HG03575 (cell line): ENCODE data around the gene MBLAC1.

Experiments used
- ATAC-seq: cut with Tn5 transposase; IDR thresholded peaks from one replicate; pipeline ENCODE4 v1.9.1; 2021; ENCODE audit not compliant: unreplicated experiment, insufficient number of reproducible peaks, low FRiP score; ENCODE audit errors: extremely low read depth

The MBLAC1 gene

DNA sequence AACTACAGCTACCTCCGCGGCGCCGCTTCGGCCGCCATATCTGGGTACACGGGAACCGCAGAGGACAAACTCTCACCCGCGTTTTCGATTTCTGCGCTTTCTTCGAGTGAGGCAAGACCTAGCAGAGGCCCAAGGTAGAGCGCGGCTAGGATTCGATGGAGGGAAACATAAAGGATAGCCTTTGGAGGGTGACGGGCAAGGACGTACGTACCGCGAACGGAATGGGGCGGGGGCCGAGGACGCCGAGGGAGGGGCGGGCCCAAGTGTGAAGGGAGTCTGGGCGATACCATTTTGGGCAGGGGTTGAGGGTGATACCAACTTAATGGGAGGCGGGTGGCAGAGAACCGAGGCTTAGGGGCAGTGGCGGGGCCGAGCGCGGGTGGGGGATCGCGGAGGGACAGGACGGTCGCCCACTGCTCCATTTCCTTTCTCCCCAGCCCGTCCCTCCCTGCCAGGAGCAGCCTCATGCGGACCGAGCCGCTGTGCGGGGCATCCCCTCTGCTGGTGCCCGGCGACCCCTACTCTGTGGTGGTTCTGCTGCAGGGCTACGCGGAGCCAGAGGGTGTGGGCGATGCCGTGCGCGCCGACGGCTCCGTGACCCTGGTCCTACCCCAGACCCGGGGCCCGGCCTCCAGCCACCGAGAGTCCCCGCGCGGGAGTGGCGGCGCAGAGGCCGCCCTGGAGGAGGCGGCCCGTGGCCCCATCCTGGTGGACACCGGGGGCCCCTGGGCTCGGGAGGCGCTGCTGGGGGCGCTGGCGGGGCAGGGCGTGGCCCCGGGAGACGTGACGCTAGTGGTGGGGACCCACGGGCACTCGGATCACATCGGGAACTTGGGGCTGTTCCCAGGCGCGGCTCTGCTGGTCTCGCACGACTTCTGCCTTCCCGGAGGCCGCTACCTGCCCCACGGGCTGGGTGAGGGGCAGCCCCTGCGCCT, at the start of gene MBLAC1:
TSS of gene MBLAC1 (plus strand) at position 37 of the 935 bp plus-strand sequence. CDS start at position 466, 429 bp downstream.
- no peak for ATAC-seq

GRCh38 chr7:100077205-100077604, 49.6 kb upstream of the MBLAC1 start:
- ATAC-seq = no peak

- ATAC-seq = no peak
Measured at GRCh38 chr7:100079024-100079560, 47.7 kb upstream of the MBLAC1 start.

DNA sequence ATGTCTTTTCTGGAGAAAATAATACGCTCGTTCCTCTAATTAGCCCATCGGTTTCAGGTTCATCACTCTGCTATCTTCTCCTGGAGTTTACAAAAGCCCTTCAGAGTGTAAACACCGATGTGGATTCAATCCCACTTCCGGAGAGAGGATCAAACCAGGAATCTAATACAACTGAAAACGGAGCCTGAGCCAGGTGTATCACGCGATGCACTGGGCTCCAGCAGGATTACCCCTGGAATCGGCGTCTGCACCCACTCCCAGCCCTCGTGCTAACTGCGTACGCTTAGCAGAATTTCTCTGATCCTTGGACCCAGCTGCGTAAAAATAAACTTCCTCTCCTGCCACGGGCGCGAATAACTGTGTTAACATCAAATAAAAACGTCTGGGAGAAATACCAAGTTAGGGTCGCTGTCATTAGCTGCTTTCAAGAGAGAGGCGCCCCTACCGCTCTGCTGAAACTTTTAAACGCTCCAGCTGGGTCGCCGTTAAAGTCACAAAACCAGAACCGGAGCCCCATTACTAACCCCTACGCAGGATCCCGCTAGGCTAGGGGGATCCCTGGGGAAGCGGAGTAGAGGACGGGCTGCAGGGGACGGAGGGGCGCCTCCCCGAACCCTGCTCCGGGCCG, 45.7 kb upstream of the MBLAC1 start:
- ATAC-seq = no peak

GRCh38 chr7:100081535-100082102, 45.1 kb upstream of the MBLAC1 start, which contains the start of gene ZNF3:
Gene ZNF3, minus strand, starts transcription at chr7:100081723. Its CDS starts 4,366 bp downstream, at chr7:100077357.
- peak; percentile 53 for ATAC-seq

- no peak for ATAC-seq
Measured at GRCh38 chr7:100082978-100083377, 43.8 kb upstream of the MBLAC1 start.

GRCh38 chr7:100085515-100085914, 41.3 kb upstream of the MBLAC1 start:
- no peak for ATAC-seq

- ATAC-seq = no peak
Measured at GRCh38 chr7:100087055-100087750, 39.6 kb upstream of the MBLAC1 start.

DNA sequence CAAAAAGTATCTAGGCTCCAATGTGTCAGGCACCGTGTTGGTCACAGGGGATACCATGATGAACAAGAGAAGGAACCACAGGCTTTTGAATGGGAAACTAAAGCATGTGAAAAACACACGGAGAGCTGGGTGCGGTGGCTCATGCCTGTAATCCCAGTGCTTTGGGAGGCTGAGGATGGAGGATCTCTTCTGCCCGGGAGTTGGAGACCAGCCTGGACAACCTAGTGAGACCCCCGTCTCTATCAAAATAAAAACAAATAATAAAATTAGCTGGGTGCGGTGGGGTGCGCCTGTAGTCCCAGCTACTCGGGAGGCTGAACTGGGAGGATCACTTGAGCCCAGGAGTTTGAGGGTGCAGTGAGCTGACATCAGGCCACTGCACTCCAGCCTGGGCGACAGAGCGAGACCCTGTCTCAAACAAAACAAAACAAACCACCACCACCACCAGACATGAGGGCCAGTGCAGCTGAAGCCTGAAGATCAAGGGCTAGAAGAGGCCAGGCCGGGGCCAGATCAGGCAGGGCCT, 38.6 kb upstream of the MBLAC1 start:
- no peak for ATAC-seq

DNA sequence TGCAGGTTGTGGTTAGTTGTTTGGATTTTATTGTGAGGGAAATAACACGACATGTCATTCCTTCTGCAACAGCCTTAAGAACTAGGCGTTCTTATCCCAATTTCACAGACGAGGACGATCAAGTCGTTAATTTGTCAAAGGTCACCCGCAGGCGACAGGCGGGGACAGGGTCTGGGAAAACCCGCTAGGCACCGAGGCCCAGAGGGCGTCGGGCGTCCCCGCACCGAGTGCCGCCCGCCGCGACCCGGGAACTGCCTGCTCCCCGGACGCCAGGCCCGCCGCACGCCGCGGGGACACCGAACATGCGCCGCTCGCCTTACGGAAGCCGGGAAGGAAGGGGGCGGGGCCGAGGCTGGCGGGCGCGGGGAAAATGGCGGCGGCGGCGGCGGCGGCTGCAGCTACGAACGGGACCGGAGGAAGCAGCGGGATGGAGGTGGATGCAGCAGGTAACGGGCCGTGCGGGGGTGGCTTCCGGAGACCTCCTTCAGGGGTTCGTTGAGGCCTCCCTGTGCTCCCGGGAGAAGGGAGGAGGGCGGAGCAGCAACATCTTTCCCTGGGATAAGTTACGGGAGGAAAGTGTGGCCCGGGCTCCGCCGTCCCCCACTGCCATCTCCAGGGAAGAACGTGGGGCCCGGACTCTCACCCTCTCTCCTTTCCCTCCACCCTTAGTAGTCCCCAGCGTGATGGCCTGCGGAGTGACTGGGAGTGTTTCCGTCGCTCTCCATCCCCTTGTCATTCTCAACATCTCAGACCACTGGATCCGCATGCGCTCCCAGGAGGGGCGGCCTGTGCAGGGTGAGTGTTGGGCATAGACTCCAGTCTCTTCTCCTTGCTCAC, 37.9 kb upstream of the MBLAC1 start, which contains the start of gene COPS6:
TSS of gene COPS6 (plus strand) at position 349 of the 837 bp plus-strand sequence. CDS start at position 371, 22 bp downstream.
- no peak for ATAC-seq

DNA sequence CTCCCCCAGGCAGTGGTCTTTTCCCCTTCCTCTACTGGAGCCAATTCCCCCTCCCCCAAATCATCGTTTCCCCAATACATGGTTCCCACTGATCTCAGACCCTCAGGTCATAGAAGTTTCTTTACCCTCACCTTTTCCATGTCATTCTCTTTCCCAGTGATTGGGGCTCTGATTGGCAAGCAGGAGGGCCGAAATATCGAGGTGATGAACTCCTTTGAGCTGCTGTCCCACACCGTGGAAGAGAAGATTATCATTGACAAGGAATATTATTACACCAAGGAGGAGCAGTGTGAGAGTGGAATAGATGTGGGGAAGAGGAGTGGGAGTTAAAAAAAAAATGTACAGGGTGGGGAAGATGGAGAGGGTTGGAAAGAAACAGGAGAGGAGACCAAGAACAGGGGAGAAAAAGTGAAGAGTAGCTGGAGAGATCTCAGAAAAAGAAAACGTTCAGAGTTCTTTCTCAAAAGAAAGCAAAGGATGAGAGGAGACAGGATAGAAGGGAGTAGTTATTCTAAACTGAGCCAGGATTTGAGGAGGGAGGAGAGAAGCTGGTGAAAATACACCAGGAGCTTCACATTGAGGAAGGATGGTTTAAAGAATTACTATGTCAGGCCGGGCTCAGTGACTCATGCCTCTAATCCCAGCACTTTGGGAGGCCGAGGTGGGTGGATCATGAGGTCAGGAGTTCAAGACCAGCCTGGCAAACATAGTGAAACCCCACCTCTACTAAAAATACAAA, 37.1 kb upstream of the MBLAC1 start:
- no peak for ATAC-seq

DNA sequence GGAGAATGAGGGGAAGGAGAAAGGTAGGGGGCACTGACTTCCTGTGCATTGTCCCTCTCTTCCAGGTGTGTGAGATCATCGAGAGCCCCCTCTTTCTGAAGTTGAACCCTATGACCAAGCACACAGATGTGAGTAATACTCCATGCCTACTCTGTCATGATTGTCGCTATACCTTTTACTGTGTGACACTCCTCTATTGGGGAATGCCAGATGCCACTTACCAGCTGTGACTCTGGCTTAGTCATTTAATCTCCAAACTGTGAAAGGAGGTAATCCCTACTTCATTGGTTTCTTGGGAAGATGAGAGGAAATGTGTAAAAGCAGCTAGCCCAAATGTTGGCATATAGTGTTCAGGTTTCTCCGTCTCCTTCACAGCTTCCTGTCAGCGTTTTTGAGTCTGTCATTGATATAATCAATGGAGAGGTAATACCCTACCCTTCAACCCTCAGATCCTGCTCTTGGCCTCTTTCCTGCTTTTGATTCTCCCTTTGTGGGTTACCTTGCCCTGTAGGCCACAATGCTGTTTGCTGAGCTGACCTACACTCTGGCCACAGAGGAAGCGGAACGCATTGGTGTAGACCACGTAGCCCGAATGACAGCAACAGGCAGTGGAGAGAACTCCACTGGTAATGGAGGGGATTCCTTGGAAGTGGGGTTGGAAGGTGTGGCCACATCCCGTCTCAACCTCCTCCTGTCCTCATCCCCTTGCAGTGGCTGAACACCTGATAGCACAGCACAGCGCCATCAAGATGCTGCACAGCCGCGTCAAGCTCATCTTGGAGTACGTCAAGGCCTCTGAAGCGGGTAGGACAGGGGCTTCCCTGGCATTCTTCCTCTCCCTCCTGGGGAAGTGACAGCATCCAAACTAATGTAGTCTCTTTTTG, 36.0 kb upstream of the MBLAC1 start:
- no peak for ATAC-seq

DNA sequence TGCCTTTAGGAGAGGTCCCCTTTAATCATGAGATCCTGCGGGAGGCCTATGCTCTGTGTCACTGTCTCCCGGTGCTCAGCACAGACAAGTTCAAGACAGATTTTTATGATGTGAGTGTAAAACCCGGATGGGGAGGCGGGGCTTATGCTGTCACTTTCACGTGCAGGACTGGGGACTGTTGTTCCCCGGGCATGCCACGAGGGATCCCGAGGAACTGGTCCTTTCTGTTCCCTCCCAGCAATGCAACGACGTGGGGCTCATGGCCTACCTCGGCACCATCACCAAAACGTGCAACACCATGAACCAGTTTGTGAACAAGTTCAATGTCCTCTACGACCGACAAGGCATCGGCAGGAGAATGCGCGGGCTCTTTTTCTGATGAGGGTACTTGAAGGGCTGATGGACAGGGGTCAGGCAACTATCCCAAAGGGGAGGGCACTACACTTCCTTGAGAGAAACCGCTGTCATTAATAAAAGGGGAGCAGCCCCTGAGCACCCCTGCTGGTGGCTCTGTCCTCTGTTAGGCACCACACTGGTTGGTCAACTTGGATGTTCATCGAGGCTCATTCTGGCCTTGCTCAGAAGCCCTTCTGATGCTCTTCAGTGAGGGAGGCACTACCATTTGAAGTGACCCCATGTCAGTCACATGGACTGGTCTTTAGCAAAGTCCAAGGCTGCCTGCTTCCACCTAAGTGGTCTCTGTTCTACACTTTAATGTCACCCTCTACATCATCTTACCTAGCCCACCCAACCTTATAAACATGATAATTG, 35.2 kb upstream of the MBLAC1 start:
- no peak for ATAC-seq

GRCh38 chr7:100093054-100093453, 33.7 kb upstream of the MBLAC1 start:
- no peak for ATAC-seq

- ATAC-seq = no peak
Measured at GRCh38 chr7:100093498-100093897, 33.3 kb upstream of the MBLAC1 start.
